Uterus (tissue), 4 donors: ENCODE results near the gene MOB3B. TPM values are rescaled to one million over a fixed set of nuclear protein-coding genes. Genes with fewer than 3 reads are reported as not detected.

ENCODE experiments used
- DNase-seq, 2 donors: peaks; one replicate each; pipeline ENCODE4 v3.0.0-alpha.2; 2019 to 2020
- H3K27ac ChIP-seq, 2 donors: fragments of 200-600 bp; sonication (generic); 1 replicate in 1 of 2; 2 replicates in 1 of 2; pipeline ENCODE4 v1.5.1; 2016 to 2018
- H3K27me3 ChIP-seq, 2 donors: fragments of 200-600 bp; sonication (generic); one replicate each; pipeline ENCODE4 v1.5.1; 2018 to 2019; ENCODE audit warnings: control low read depth in 1 of 2
- H3K36me3 ChIP-seq, 2 donors: fragments of 200-600 bp; sonication (generic); one replicate each; pipeline ENCODE4 v1.5.1; 2019; ENCODE audit warnings: control low read depth in 1 of 2
- H3K4me1 ChIP-seq, 2 donors: fragments of 200-600 bp; sonication (generic); one replicate each; pipeline ENCODE4 v1.5.1; 2018 to 2019; ENCODE audit warnings: control low read depth in 1 of 2
- H3K4me3 ChIP-seq, 2 donors: fragments of 200-600 bp; sonication (generic); 1 replicate in 1 of 2; 2 replicates in 1 of 2; pipeline ENCODE4 v1.5.1; 2018 to 2019; ENCODE audit warnings: mild to moderate bottlenecking in 1 of 2
- H3K9me3 ChIP-seq, 2 donors: fragments of 200-600 bp; sonication (generic); one replicate each; pipeline ENCODE4 v1.5.1; 2019; ENCODE audit warnings: control low read depth in 1 of 2
- CTCF ChIP-seq, 4 experiments: fragments of 200-600 bp in 2 of 4; fragments of 450-650 bp in 2 of 4; sonication (generic) in 2 of 4; IDR thresholded peaks; one replicate each; pipeline ENCODE4 v1.5.1; 2016 to 2019; ENCODE audit warnings: antibody characterized with exemption in 4 of 4, mild to moderate bottlenecking in 2 of 4, moderate library complexity in 1 of 4
- POLR2A ChIP-seq, 2 donors: fragments of 450-650 bp; IDR thresholded peaks; one replicate each; pipeline ENCODE4 v1.6.1; 2016; ENCODE audit warnings: antibody characterized with exemption in 2 of 2, mild to moderate bottlenecking in 1 of 2, moderate library complexity in 1 of 2
- intact Hi-C: fragments of 100-400 bp; cut with DNase I; formaldehyde crosslinking; loops from one replicate; pipeline ENCODE4 v1.15.1; 2023; ENCODE audit warnings: low total_unique reads
- total RNA-seq, 4 donors: library from RNA; depleted of rRNA in 3 of 4; stranded (reverse); fragments of >200 nt in 3 of 4; gene quantifications; one replicate each; pipeline versions ENCODE4 v1.1.0 to v1.2.4, GENCODE V29; 2014 to 2023
- donor health status: DM: yes; HTN: yes; CAD: no.

The MOB3B gene
- total RNA-seq, 4 donors from 2014 or later: 2.0 to 34.4 (median 12.6) TPM

GRCh38 chr9:27433631-27434325 lies 95.8 kb downstream of the MOB3B start:
- Histone ChIP-seq H3K36me3 (no peaks in the 10 kb centered on the region), H3K27me3 (no peaks in the 10 kb centered on the region), H3K4me3 (no peak overlapping the region), H3K9me3 (no peaks in the 10 kb centered on the region), H3K27ac (peak overlapping the region; percentile 73 to 88), H3K4me1 (peaks cover 0 to 12% of the 10 kb centered on the region in 2 donors)
- intact Hi-C loops: no loop called here
- DNase-seq: peak in 1 of 2 donors; percentile 47
- TF ChIP-seq POLR2A (IDR thresholded peaks at IDR 0.05) (no peak), CTCF (IDR thresholded peaks at IDR 0.05) (no peak)

- no peaks in the 10 kb centered on the region for H3K9me3 ChIP-seq
- no peak for DNase-seq
- intact Hi-C loops: no loop called here
These were observed 97.3 kb downstream of the MOB3B start for GRCh38 chr9:27432308-27432707.

GRCh38 chr9:27431543-27432147 lies 98.0 kb downstream of the MOB3B start:
- no peaks in the 10 kb centered on the region for H3K27me3 ChIP-seq
- DNase-seq: no peak
- no peaks in the 10 kb centered on the region for H3K36me3 ChIP-seq
- H3K27ac ChIP-seq: peak overlapping the region; percentile 67 to 88
- H3K4me3 ChIP-seq: no peak overlapping the region
- H3K9me3 ChIP-seq: no peaks in the 10 kb centered on the region
- intact Hi-C loops: no loop called here
- peaks cover 0 to 17% of the 10 kb centered on the region in 2 donors for H3K4me1 ChIP-seq
- no peak for TF ChIP-seq POLR2A (IDR thresholded peaks at IDR 0.05)
- TF ChIP-seq CTCF (IDR thresholded peaks at IDR 0.05): no peak

More at GRCh38 chr9:27432308-27432707, 97.3 kb downstream of the MOB3B start:
- H3K27ac ChIP-seq: peak overlapping the region; percentile 67 to 88
- H3K4me1 ChIP-seq: peaks cover 0 to 17% of the 10 kb centered on the region in 2 donors
- no peak for TF ChIP-seq POLR2A (IDR thresholded peaks at IDR 0.05)
- TF ChIP-seq CTCF (IDR thresholded peaks at IDR 0.05): no peak
- H3K36me3 ChIP-seq: no peaks in the 10 kb centered on the region
- no peak overlapping the region for H3K4me3 ChIP-seq
- H3K27me3 ChIP-seq: no peaks in the 10 kb centered on the region

- intact Hi-C loops: no loop called here
- Histone ChIP-seq H3K4me1 (peaks cover 0 to 17% of the 10 kb centered on the region in 2 donors), H3K27me3 (no peaks in the 10 kb centered on the region), H3K27ac (peak overlapping the region; percentile 67 to 88), H3K9me3 (no peaks in the 10 kb centered on the region), H3K4me3 (no peak overlapping the region), H3K36me3 (no peaks in the 10 kb centered on the region)
- no peak for DNase-seq
- TF ChIP-seq CTCF (IDR thresholded peaks at IDR 0.05) (no peak), POLR2A (IDR thresholded peaks at IDR 0.05) (no peak)
These were observed 98.7 kb downstream of the MOB3B start for GRCh38 chr9:27430750-27431535.
